ENCODE measurements around the gene CX3CL1.

The CX3CL1 gene

GRCh38 chr16:57407521-57408353 is 35.4 kb downstream of the CX3CL1 start:
- no peak for DNase-seq

- DNase-seq: no peak
Measured at GRCh38 chr16:57409065-57409464, 36.8 kb downstream of the CX3CL1 start.

- no peak for DNase-seq
Measured at GRCh38 chr16:57409870-57410587, 37.7 kb downstream of the CX3CL1 start.

- DNase-seq: no peak
Measured at GRCh38 chr16:57411362-57411976, 39.2 kb downstream of the CX3CL1 start.

- DNase-seq: no peak
Measured at GRCh38 chr16:57412584-57412983, 40.3 kb downstream of the CX3CL1 start.

- DNase-seq: no peak
Measured at GRCh38 chr16:57413301-57413730, 41.0 kb downstream of the CX3CL1 start.

GRCh38 chr16:57413733-57414132 is 41.4 kb downstream of the CX3CL1 start:
- no peak for DNase-seq

- no peak for DNase-seq
Measured at GRCh38 chr16:57416084-57416483, 43.8 kb downstream of the CX3CL1 start.

- no peak for DNase-seq
Measured at GRCh38 chr16:57419506-57419905, 47.2 kb downstream of the CX3CL1 start.

- no peak for DNase-seq
Measured at GRCh38 chr16:57422026-57422944, 50.0 kb downstream of the CX3CL1 start.

- DNase-seq: no peak
Measured at GRCh38 chr16:57423152-57423551, 50.9 kb downstream of the CX3CL1 start.

- no peak for DNase-seq
Measured at GRCh38 chr16:57424583-57424982, 52.3 kb downstream of the CX3CL1 start.

GRCh38 chr16:57426356-57426755 is 54.1 kb downstream of the CX3CL1 start:
- DNase-seq: no peak

- DNase-seq: no peak
Measured at GRCh38 chr16:57427307-57427706, 55.0 kb downstream of the CX3CL1 start.

GRCh38 chr16:57427824-57428223 is 55.5 kb downstream of the CX3CL1 start:
- no peak for DNase-seq

- no peak for DNase-seq
Measured at GRCh38 chr16:57430955-57431354, 58.7 kb downstream of the CX3CL1 start.

- no peak for DNase-seq
Measured at GRCh38 chr16:57432505-57432904, 60.2 kb downstream of the CX3CL1 start.

- no peak for DNase-seq
Measured at GRCh38 chr16:57432989-57433388, 60.7 kb downstream of the CX3CL1 start.

- no peak for DNase-seq
Measured at GRCh38 chr16:57434003-57434402, 61.7 kb downstream of the CX3CL1 start.

Measured in effector CD8-positive, alpha-beta T cell (primary cell).